ENCODE data around the gene ACADL.

The ACADL gene

GRCh38 chr2:210169516-210170195 lies 55.6 kb downstream of the ACADL start:
- DNase-seq = no peak

GRCh38 chr2:210167227-210167626 lies 58.0 kb downstream of the ACADL start:
- DNase-seq = no peak

GRCh38 chr2:210162466-210163124 lies 62.7 kb downstream of the ACADL start:
- DNase-seq = no peak

GRCh38 chr2:210159059-210159458 lies 66.2 kb downstream of the ACADL start:
- no peak for DNase-seq

GRCh38 chr2:210158236-210158635 lies 67.0 kb downstream of the ACADL start:
- DNase-seq = no peak

GRCh38 chr2:210157526-210157925 lies 67.7 kb downstream of the ACADL start:
- no peak for DNase-seq

- DNase-seq = no peak
These were observed 77.6 kb downstream of the ACADL start for GRCh38 chr2:210147614-210148013.
